ENCODE measurements around the gene GLP2R.

GRCh38 chr17:9868552-9868951, 42.8 kb downstream of the GLP2R start:
- no peak for TF ChIP-seq CTCF (conservative IDR thresholded peaks at IDR 0.05; ENCODE audit: low read depth, low read length)
- TF ChIP-seq EZH2 (IDR thresholded peaks at IDR 0.05; ENCODE audit: low read length, unreplicated experiment): no peak

Measured in PC-3 (cell line).